Neuron (in vitro differentiated cells): Measurements from ENCODE around the gene RARRES2.

Experiments
- H2AFZ ChIP-seq: one replicate; pipeline ENCODE4 v1.6.1; 2013; ENCODE audit warnings: low read depth, mild to moderate bottlenecking, inconsistent platforms, low read length, moderate library complexity
- H3K27me3 ChIP-seq: one replicate; pipeline ENCODE4 v1.6.1; 2013; ENCODE audit warnings: low read length; ENCODE audit not compliant: insufficient read depth
- H3K36me3 ChIP-seq: one replicate; pipeline ENCODE4 v1.6.1; 2013; ENCODE audit warnings: low read length; ENCODE audit not compliant: insufficient read depth
- H3K4me1 ChIP-seq: one replicate; pipeline ENCODE4 v1.6.1; 2013; ENCODE audit warnings: low read length; ENCODE audit not compliant: insufficient read depth
- H3K4me3 ChIP-seq: 2 replicates; pipeline ENCODE4 v1.5.1; 2013; ENCODE audit warnings: mild to moderate bottlenecking, low read length, moderate library complexity
- H3K9me3 ChIP-seq: one replicate; pipeline ENCODE4 v1.6.1; 2013; ENCODE audit warnings: low read length

RARRES2 gene

GRCh38 chr7:150363370-150363769, 21.9 kb upstream of the RARRES2 start:
- Histone ChIP-seq H2AFZ (no peak overlapping the region), H3K9me3 (no peaks in the 10 kb centered on the region), H3K36me3 (no peaks in the 10 kb centered on the region), H3K4me3 (no peak overlapping the region), H3K4me1 (peaks cover 20% of the 10 kb centered on the region), H3K27me3 (no peaks in the 10 kb centered on the region)

- H3K9me3 ChIP-seq: no peaks in the 10 kb centered on the region
- no peak overlapping the region for H2AFZ ChIP-seq
- H3K4me1 ChIP-seq: peaks cover 13% of the 10 kb centered on the region
- no peaks in the 10 kb centered on the region for H3K27me3 ChIP-seq
- no peak overlapping the region for H3K4me3 ChIP-seq
- no peaks in the 10 kb centered on the region for H3K36me3 ChIP-seq
Measured at GRCh38 chr7:150361807-150362621, 20.6 kb upstream of the RARRES2 start.

- no peaks in the 10 kb centered on the region for H3K9me3 ChIP-seq
- H3K4me1 ChIP-seq: peaks cover 13% of the 10 kb centered on the region
- no peak overlapping the region for H3K4me3 ChIP-seq
- H3K27me3 ChIP-seq: no peaks in the 10 kb centered on the region
- H2AFZ ChIP-seq: no peak overlapping the region
- H3K36me3 ChIP-seq: no peaks in the 10 kb centered on the region
Measured at GRCh38 chr7:150361402-150361801, 20.0 kb upstream of the RARRES2 start.

GRCh38 chr7:150360363-150361058, 19.1 kb upstream of the RARRES2 start:
- no peaks in the 10 kb centered on the region for H3K27me3 ChIP-seq
- peaks cover 13% of the 10 kb centered on the region for H3K4me1 ChIP-seq
- H3K9me3 ChIP-seq: no peaks in the 10 kb centered on the region
- no peak overlapping the region for H2AFZ ChIP-seq
- H3K36me3 ChIP-seq: no peaks in the 10 kb centered on the region
- no peak overlapping the region for H3K4me3 ChIP-seq

- H3K4me3 ChIP-seq: no peak overlapping the region
- H2AFZ ChIP-seq: no peak overlapping the region
- no peaks in the 10 kb centered on the region for H3K27me3 ChIP-seq
- H3K36me3 ChIP-seq: no peaks in the 10 kb centered on the region
- no peaks in the 10 kb centered on the region for H3K9me3 ChIP-seq
- peaks cover 13% of the 10 kb centered on the region for H3K4me1 ChIP-seq
Measured at GRCh38 chr7:150359622-150360362, 18.4 kb upstream of the RARRES2 start.

GRCh38 chr7:150358988-150359621, 17.7 kb upstream of the RARRES2 start:
- Histone ChIP-seq H3K4me3 (no peak overlapping the region), H3K36me3 (no peaks in the 10 kb centered on the region)

GRCh38 chr7:150358433-150358832, 17.0 kb upstream of the RARRES2 start:
- Histone ChIP-seq H3K9me3 (no peaks in the 10 kb centered on the region), H3K36me3 (no peaks in the 10 kb centered on the region), H2AFZ (no peak overlapping the region), H3K4me3 (no peak overlapping the region), H3K27me3 (no peaks in the 10 kb centered on the region), H3K4me1 (peaks cover 13% of the 10 kb centered on the region)

More at GRCh38 chr7:150358988-150359621, 17.7 kb upstream of the RARRES2 start:
- Histone ChIP-seq H3K27me3 (no peaks in the 10 kb centered on the region), H3K4me1 (peaks cover 13% of the 10 kb centered on the region), H3K9me3 (no peaks in the 10 kb centered on the region), H2AFZ (no peak overlapping the region)

GRCh38 chr7:150357771-150358427, 16.5 kb upstream of the RARRES2 start:
- H3K9me3 ChIP-seq: no peaks in the 10 kb centered on the region
- no peaks in the 10 kb centered on the region for H3K36me3 ChIP-seq
- no peak overlapping the region for H3K4me3 ChIP-seq
- no peak overlapping the region for H2AFZ ChIP-seq
- H3K27me3 ChIP-seq: no peaks in the 10 kb centered on the region
- peaks cover 13% of the 10 kb centered on the region for H3K4me1 ChIP-seq

GRCh38 chr7:150357270-150357669, 15.8 kb upstream of the RARRES2 start:
- Histone ChIP-seq H3K9me3 (no peaks in the 10 kb centered on the region), H3K4me1 (peaks cover 11% of the 10 kb centered on the region), H2AFZ (no peak overlapping the region), H3K36me3 (no peaks in the 10 kb centered on the region), H3K27me3 (no peaks in the 10 kb centered on the region), H3K4me3 (no peak overlapping the region)

- no peaks in the 10 kb centered on the region for H3K9me3 ChIP-seq
- no peak overlapping the region for H2AFZ ChIP-seq
- no peaks in the 10 kb centered on the region for H3K27me3 ChIP-seq
- H3K4me3 ChIP-seq: no peak overlapping the region
- no peaks in the 10 kb centered on the region for H3K36me3 ChIP-seq
- peaks cover 2% of the 10 kb centered on the region for H3K4me1 ChIP-seq
Measured at GRCh38 chr7:150356265-150356897, 15.0 kb upstream of the RARRES2 start.

- Histone ChIP-seq H3K27me3 (no peaks in the 10 kb centered on the region), H3K9me3 (no peaks in the 10 kb centered on the region), H3K4me3 (no peak overlapping the region), H3K4me1 (no peaks in the 10 kb centered on the region), H3K36me3 (no peaks in the 10 kb centered on the region), H2AFZ (no peak overlapping the region)
Measured at GRCh38 chr7:150355666-150356059, 14.2 kb upstream of the RARRES2 start.

- Histone ChIP-seq H3K4me1 (no peaks in the 10 kb centered on the region), H2AFZ (no peak overlapping the region), H3K27me3 (no peaks in the 10 kb centered on the region), H3K4me3 (no peak overlapping the region), H3K9me3 (peaks cover 2% of the 10 kb centered on the region), H3K36me3 (no peaks in the 10 kb centered on the region)
Measured at GRCh38 chr7:150351587-150352194, 10.3 kb upstream of the RARRES2 start.
